GM21515 (cell line): ENCODE results near the gene RAD21L1.

Experiments used
- ATAC-seq: cut with Tn5 transposase; IDR thresholded peaks from one replicate; pipeline ENCODE4 v1.9.1; 2021; ENCODE audit not compliant: unreplicated experiment

Gene RAD21L1

GRCh38 chr20:1225783-1226654 is at the start of gene RAD21L1:
Gene RAD21L1 (plus strand): TSS chr20:1226044. CDS start chr20:1228454, 2,410 bp downstream.
- no peak for ATAC-seq

DNA sequence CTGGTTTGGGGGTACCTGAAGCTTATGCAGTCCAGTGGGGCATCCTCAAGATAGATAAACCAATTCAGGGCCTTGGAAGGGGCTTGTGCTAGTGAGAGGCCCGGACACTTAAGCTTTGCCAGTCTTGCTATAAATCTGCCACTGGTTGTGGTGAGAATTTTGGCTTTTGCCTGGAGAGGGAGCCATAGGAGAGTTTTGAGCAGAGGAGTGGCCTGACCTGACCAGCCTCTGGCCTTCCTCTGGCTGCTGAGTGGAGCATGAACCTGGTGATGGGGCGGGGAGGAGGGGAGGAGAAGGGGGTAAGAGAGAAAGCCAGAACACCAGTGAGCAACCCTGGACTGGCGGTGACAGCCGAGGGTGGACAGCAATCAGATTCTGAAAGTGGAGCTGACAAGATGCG is 48.2 kb upstream of the RAD21L1 start:
- no peak for ATAC-seq

GRCh38 chr20:1178103-1178502 is 47.7 kb upstream of the RAD21L1 start:
- ATAC-seq = no peak

DNA sequence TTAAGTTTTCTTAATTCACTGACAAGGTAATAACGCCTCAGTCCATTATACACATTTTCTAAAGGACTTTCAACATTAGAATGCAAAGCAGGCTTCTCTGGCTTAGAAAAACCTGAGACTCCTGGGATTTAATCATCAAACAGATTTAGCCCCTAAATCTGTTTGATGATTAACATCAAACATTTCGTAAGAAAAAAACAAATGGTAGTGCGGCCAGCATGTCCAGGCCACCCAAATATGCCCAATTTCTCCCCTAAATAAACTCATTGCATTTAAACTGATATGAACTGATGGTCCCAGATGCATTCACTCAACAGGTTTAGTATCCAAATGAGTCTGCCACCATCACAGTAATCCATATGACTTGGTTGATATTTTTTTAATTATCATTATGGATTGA is 47.2 kb upstream of the RAD21L1 start:
- no peak for ATAC-seq

DNA sequence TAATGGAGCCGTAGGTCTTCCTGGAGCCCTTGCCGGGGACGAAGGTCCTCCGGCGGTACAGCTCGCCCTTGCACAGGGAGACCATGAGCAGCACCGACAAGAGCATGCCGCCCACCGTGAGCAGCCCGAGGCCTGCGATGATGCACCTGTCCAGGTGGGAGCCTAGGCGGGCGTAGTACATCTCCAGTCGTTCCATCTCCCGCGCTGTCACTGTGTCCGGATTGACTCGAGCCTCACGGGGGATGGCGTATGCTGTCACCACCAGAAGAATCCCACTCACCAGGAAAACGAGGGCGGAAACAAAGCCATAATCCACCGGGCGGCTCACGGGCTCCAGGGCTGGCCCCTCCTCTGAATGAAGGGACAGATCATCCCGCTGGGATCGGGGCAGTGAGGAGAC is 44.9 kb upstream of the RAD21L1 start:
- no peak for ATAC-seq

- ATAC-seq = no peak
Observed at GRCh38 chr20:1182106-1182505, 43.7 kb upstream of the RAD21L1 start.

- no peak for ATAC-seq
Observed at GRCh38 chr20:1183153-1183552, 42.7 kb upstream of the RAD21L1 start.

DNA sequence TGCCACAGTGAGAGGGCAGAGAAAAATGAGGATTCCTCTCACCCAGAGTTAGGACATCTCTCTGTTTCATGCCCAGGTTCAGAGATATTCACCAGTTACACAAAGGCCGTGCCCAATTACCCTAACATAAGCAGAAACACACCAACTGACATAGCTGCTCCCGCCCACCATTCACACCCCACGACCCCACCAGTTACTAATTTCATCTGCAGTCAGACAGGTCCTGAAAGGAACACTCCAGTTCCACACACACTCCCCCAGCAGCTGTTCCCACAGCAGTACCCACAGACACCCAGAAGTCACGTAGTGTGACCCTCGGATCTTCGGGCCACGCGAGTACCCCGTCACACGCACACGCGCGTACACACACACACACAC is 41.6 kb upstream of the RAD21L1 start:
- no peak for ATAC-seq

- no peak for ATAC-seq
Observed at GRCh38 chr20:1184638-1185315, 41.1 kb upstream of the RAD21L1 start, which contains the start of gene TMEM74B. Gene TMEM74B (minus strand): TSS chr20:1184981. CDS start chr20:1183801, 1,180 bp downstream.

DNA sequence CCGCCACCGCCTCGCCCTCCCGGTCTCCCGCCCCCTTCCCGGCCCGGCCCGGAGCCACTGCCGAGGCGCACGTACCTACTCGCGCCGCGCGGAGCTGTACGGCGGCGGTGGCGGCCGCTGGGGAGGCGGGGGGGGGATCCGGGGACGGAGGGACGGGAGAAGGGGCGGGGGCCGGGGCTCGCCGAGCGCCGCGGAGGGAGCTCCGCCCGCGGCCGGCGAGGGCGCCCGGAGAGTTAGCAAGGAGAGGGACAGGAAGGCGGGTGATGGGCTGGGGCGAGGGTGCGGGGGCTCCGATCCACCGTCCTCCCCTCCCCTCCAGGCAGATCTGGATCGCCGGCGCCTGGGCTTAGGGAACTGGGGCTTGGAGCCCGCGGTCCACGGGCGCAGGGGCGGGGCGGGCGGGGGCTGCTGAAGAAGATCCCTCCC is 40.5 kb upstream of the RAD21L1 start:
- no peak for ATAC-seq

DNA sequence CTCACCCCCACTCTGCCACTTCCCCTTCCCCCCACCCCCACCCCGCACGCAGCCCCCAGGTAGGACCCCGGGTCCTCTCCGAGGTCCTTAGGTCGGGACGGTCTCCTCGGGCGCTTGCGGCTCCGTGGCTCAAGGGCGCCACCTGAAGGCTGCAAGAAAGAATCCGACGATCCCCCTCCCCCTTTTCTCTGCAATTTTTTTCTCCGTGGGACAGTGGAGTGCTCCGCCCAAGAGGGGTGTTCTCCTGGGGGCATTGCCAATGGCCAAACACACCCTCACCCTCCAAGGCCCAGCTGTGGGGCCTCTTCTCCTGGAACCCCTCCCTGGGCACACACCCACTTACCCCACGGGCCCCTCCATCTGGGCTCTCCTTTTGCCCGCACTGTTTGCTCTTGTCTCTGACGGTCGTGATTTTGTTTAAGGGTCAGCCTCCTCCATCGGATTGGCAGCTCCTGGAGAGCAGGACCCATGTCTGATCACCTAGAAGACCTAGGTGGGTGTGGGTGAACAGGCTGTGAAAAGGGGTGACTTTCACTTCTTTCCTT is 40.0 kb upstream of the RAD21L1 start:
- ATAC-seq = no peak

DNA sequence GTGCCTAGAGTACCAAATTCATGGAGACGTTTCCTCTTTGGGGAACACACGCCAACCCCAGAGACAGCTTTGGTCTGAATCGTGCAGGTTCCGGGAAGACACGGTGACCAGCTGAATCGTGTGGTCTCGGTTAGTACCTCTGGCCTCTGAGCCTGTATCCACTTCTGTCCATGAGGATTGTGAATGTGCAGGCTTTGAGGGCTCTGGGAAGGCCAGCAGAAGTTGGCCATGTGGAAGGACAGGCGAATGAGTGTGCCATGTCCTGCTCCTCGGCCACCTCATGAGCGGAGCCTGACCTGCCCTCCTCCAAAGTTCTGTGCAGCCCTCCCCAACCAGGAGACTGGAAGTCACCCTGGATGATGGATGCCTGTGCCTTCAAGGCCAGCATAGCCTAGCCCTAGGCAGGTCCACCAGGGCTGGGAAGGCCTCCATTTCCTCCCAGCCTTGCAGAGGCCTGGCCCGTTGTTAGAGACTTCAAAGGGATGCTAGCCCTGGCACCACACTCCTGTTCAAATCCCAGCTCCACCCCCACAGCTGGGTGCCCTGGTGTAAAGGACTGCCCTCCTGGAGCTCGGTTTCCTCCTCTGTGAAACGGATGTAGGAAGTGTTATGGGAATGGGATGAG is 39.4 kb upstream of the RAD21L1 start:
- no peak for ATAC-seq

GRCh38 chr20:1187605-1188171 is 38.2 kb upstream of the RAD21L1 start:
- ATAC-seq = no peak

- ATAC-seq = no peak
Observed at GRCh38 chr20:1188347-1188746, 37.5 kb upstream of the RAD21L1 start.

DNA sequence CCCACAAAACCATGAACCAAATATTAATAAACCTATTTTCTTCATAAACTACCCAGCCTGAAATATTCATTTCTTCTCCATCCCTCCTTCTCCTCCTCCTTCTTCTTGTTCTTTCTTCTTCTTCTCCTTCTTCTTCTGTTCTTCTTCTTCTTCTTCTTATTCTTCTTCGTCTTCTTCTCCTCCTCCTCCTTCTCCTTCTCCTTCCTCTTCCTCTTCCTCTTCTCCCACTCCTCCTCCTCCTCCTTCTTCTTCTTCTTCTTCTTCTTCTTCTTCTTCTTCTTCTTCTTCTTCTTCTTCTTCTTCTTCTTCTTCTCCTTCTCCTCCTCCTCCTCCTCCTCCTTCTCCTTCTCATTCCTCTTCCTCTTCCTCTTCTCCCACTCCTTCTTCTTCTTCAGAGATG is 36.0 kb upstream of the RAD21L1 start:
- no peak for ATAC-seq

- ATAC-seq = no peak
Observed at GRCh38 chr20:1190847-1191246, 35.0 kb upstream of the RAD21L1 start.

- ATAC-seq = no peak
Observed at GRCh38 chr20:1191299-1191698, 34.5 kb upstream of the RAD21L1 start.

- ATAC-seq = no peak
Observed at GRCh38 chr20:1195226-1195625, 30.6 kb upstream of the RAD21L1 start.

GRCh38 chr20:1196634-1197033 is 29.2 kb upstream of the RAD21L1 start:
- no peak for ATAC-seq

GRCh38 chr20:1197801-1198200 is 28.0 kb upstream of the RAD21L1 start:
- no peak for ATAC-seq

DNA sequence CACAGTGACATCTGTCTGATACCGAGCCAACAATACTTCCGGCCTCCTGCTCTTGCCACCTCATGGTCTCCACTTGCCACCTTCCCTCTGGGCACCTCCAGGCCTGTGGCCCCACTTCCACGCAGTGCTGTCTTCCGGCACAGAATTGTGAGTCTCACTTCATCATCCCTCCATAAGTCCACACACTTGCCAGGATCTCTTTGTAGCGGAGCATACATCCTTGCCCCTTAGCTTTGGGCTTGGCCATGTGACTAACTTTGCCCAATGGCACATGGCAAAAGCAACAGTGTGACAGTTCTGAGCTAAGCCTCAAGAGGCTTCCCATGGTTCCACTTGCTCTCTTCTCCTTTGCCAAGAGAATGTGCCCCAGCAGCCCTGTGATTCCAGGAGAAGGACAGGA is 27.1 kb upstream of the RAD21L1 start:
- no peak for ATAC-seq
